ENCODE results near the gene CPT1B.
A peak's percentile ranks its signal among the peaks of the same experiment; 100 is the strongest.

Gene CPT1B

GRCh38 chr22:50579752-50580151, 1.5 kb upstream of the CPT1B start:
- CTCF ChIA-PET: interaction anchor here (2.3 kb wide), 1 partner anchor 16 kb away, joined by 12 read pairs; the partner anchor contains the start of gene SYCE3
- peaks cover 3% of the 10 kb centered on the region; the same call in 1 of the 2 replicates for H3K4me1 ChIP-seq (ENCODE audit: control insufficient read depth, insufficient read depth, low read length)
- peaks cover 33 to 67% of the 10 kb centered on the region in 2 experiments for H3K36me3 ChIP-seq (ENCODE audit: control insufficient read depth in 2 of 2, insufficient read depth in 1 of 2, low read length in 2 of 2)
- TF ChIP-seq ZBTB10 (tag by site-specific recombination; IDR thresholded peaks at IDR 0.05): no peak
- peak; percentile 67 for TF ChIP-seq ZNF341 (tag by site-specific recombination; IDR thresholded peaks at IDR 0.05; ENCODE audit: low read depth)
- no peak overlapping the region for H3K4me3 ChIP-seq (ENCODE audit: low read depth, low read length)
- POLR2A ChIA-PET: no interaction called here
- H3K27ac ChIP-seq (ENCODE audit: extremely low read depth, low read depth, low read length): no peak overlapping the region
- H3K9me3 ChIP-seq (ENCODE audit: control insufficient read depth, insufficient read depth, low read depth, low read length): no peaks in the 10 kb centered on the region

GRCh38 chr22:50578776-50579310, 616 bp upstream of the CPT1B start:
- ChIA-PET POLR2A (interaction anchor here (0.9 to 1.6 kb wide), 4 partner anchors 9 to 53 kb away, joined by 3 to 9 read pairs (median 4); partner anchors contain the start of genes SCO2 and SYCE3), CTCF (interaction anchor here (0.6 to 2.3 kb wide), 3 partner anchors 10 to 42 kb away, joined by 3 to 12 read pairs (median 4); partner anchors contain the start of gene SYCE3)
- no peak overlapping the region for H3K27ac ChIP-seq (ENCODE audit: extremely low read depth, low read depth, low read length)
- peaks cover 39 to 70% of the 10 kb centered on the region in 2 experiments for H3K36me3 ChIP-seq (ENCODE audit: control insufficient read depth in 2 of 2, insufficient read depth in 1 of 2, low read length in 2 of 2)
- TF ChIP-seq ZNF121 (tag by site-specific recombination; IDR thresholded peaks at IDR 0.05): no peak
- TF ChIP-seq ZFP41 (tag by site-specific recombination; IDR thresholded peaks at IDR 0.05; ENCODE audit: borderline replicate concordance): no peak
- no peak for TF ChIP-seq ZSCAN5A (tag by site-specific recombination; IDR thresholded peaks at IDR 0.05)
- TF ChIP-seq ZNF175 (tag by site-specific recombination; IDR thresholded peaks at IDR 0.05): no peak
- TF ChIP-seq ZNF610 (tag by site-specific recombination; IDR thresholded peaks at IDR 0.05; ENCODE audit: borderline replicate concordance): no peak
- no peak for TF ChIP-seq ZBTB48 (tag by site-specific recombination; IDR thresholded peaks at IDR 0.05)
- no peak for TF ChIP-seq ZNF544 (tag by site-specific recombination; IDR thresholded peaks at IDR 0.05)
- peaks cover 3% of the 10 kb centered on the region; the same call in 1 of the 2 replicates for H3K4me1 ChIP-seq (ENCODE audit: control insufficient read depth, insufficient read depth, low read length)
- no peak overlapping the region for H3K4me3 ChIP-seq (ENCODE audit: low read depth, low read length)
- H3K9me3 ChIP-seq (ENCODE audit: control insufficient read depth, insufficient read depth, low read depth, low read length): no peaks in the 10 kb centered on the region

GRCh38 chr22:50577697-50577986, 585 bp downstream of the CPT1B start:
- Histone ChIP-seq H3K9me3 (ENCODE audit: control insufficient read depth, insufficient read depth, low read depth, low read length) (no peaks in the 10 kb centered on the region), H3K36me3 (ENCODE audit: control insufficient read depth in 2 of 2, insufficient read depth in 1 of 2, low read length in 2 of 2) (peaks cover 42 to 82% of the 10 kb centered on the region in 2 experiments), H3K27ac (ENCODE audit: extremely low read depth, low read depth, low read length) (no peak overlapping the region), H3K4me1 (ENCODE audit: control insufficient read depth, insufficient read depth, low read length) (peaks cover 3% of the 10 kb centered on the region; the same call in 1 of the 2 replicates), H3K4me3 (ENCODE audit: low read depth, low read length) (no peak overlapping the region)
- TF ChIP-seq PRDM2 (tag by site-specific recombination; IDR thresholded peaks at IDR 0.05; ENCODE audit: borderline replicate concordance): no peak
- CTCF ChIA-PET: interaction anchor here (0.8 to 2.3 kb wide), 2 partner anchors 14 to 113 kb away, joined by 3 to 12 read pairs; partner anchors contain the start of gene SYCE3
- POLR2A ChIA-PET: interaction anchor here (1.6 to 3.3 kb wide), 2 partner anchors 14 to 52 kb away, joined by 4 to 13 read pairs; partner anchors contain the start of genes SCO2 and SYCE3
